ENCODE results near the gene CORO6.

CORO6 gene

DNA sequence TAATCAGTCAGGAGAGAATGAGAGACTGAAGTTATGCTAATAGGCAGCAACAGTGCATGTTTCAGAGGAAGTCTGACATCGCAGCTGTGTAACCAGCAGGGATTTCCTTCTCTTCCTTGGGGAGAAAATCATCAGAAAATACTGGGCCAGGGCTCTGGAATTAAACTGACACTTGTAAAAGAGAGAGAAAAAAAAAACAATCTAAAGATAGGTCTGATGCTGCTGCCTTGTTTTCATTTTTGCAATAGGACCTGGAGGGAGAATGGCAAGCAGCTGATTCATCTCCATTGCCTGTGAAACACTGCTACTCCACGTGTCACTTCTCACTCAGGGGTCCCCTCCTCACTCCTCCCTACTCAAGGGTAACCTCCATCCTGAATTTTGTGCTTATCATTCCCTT, 17.7 kb upstream of the CORO6 start:
- no peak overlapping the region for H3K4me2 ChIP-seq (ENCODE audit: insufficient read depth, low read length, poor library complexity, severe bottlenecking)
- H3K27me3 ChIP-seq (ENCODE audit: control insufficient read depth in 3 of 3, insufficient read depth in 3 of 3, low read depth in 1 of 3, low read length in 3 of 3): no peaks in the 10 kb centered on the region
- H3K9me3 ChIP-seq (replicated peaks in 1 of 2; ENCODE audit: control insufficient read depth in 2 of 2, insufficient read depth in 1 of 2, low read depth in 1 of 2, low read length in 2 of 2): no peaks in the 10 kb centered on the region
- no peak overlapping the region for H3K4ac ChIP-seq (ENCODE audit: low read length)
- H3K14ac ChIP-seq (ENCODE audit: low read length): no peak overlapping the region
- no peak overlapping the region for H3K4me3 ChIP-seq (ENCODE audit: low read length in 2 of 2)
- no peak overlapping the region for H4K8ac ChIP-seq (ENCODE audit: low read depth, low read length)
- H2BK120ac ChIP-seq (ENCODE audit: low read depth, low read length): no peak overlapping the region
- H4K91ac ChIP-seq (ENCODE audit: low read depth, low read length, poor library complexity): no peak overlapping the region
- no peak overlapping the region for H3K23ac ChIP-seq (ENCODE audit: low read depth, low read length, poor library complexity)
- no CpG with 5 or more reads among the region's 2 CpGs for WGBS, 2 donors (ENCODE audit: extremely low coverage in 2 of 2, insufficient read length in 2 of 2, insufficient replicate concordance in 1 of 2)
- no peak for DNase-seq (ENCODE audit: low spot score)
- H2BK12ac ChIP-seq (ENCODE audit: low read length): no peak overlapping the region
- no peak overlapping the region for H2BK15ac ChIP-seq (ENCODE audit: low read length)
- H2AFZ ChIP-seq (ENCODE audit: low read length): no peak overlapping the region
- H3K4me1 ChIP-seq (ENCODE audit: control insufficient read depth in 2 of 2, insufficient read depth in 1 of 2, low read depth in 1 of 2, low read length in 2 of 2): peaks cover 0 to 4% of the 10 kb centered on the region in 2 donors
- no peak overlapping the region for H3K9ac ChIP-seq (ENCODE audit: low read depth, low read length, poor library complexity)
- H3K36me3 ChIP-seq (replicated peaks in 1 of 2; ENCODE audit: control insufficient read depth in 2 of 2, insufficient read depth in 2 of 2, low read length in 2 of 2): peaks cover 3 to 15% of the 10 kb centered on the region in 2 donors
- H2BK5ac ChIP-seq (ENCODE audit: low read length): no peak overlapping the region
- H3K79me1 ChIP-seq (ENCODE audit: low read depth, low read length): no peaks in the 10 kb centered on the region
- H3K18ac ChIP-seq (ENCODE audit: low read length): no peak overlapping the region
- no peak overlapping the region for H3K27ac ChIP-seq (replicated peaks; ENCODE audit: low read length)
- H2AK5ac ChIP-seq (ENCODE audit: low read depth, low read length): no peak overlapping the region

DNA sequence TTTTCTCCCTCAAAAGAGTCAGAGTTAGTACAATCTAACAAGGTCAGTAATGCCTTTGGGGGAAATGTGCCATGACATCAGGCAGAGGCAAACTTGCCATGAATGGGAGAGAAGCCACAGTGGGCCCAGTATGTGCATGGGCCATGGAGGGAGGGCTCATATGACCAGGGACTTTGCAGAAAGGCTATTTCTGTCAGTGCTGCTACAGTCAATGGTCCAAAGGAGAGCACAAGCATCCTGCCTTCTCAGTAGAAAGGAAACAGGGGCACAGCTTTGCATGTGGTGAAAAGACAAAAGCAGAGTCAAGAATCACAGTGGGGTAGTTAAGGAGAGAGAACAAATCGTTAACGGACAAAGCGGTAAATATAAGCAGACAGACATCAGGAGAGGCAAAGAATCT, 11.2 kb upstream of the CORO6 start:
- Histone ChIP-seq H4K91ac (ENCODE audit: low read depth, low read length, poor library complexity) (no peak overlapping the region), H2BK120ac (ENCODE audit: low read depth, low read length) (no peak overlapping the region), H2BK12ac (ENCODE audit: low read length) (no peak overlapping the region), H3K4me2 (ENCODE audit: insufficient read depth, low read length, poor library complexity, severe bottlenecking) (no peak overlapping the region), H2BK15ac (ENCODE audit: low read length) (no peak overlapping the region), H3K4me3 (ENCODE audit: low read length in 2 of 2) (no peak overlapping the region), H3K4me1 (ENCODE audit: control insufficient read depth in 2 of 2, insufficient read depth in 1 of 2, low read depth in 1 of 2, low read length in 2 of 2) (peaks cover 6% of the 10 kb centered on the region in 2 donors), H3K79me1 (ENCODE audit: low read depth, low read length) (no peaks in the 10 kb centered on the region), H4K8ac (ENCODE audit: low read depth, low read length) (no peak overlapping the region), H3K4ac (ENCODE audit: low read length) (no peak overlapping the region), H3K27me3 (ENCODE audit: control insufficient read depth in 3 of 3, insufficient read depth in 3 of 3, low read depth in 1 of 3, low read length in 3 of 3) (no peaks in the 10 kb centered on the region), H3K23ac (ENCODE audit: low read depth, low read length, poor library complexity) (no peak overlapping the region), H3K9me3 (replicated peaks in 1 of 2; ENCODE audit: control insufficient read depth in 2 of 2, insufficient read depth in 1 of 2, low read depth in 1 of 2, low read length in 2 of 2) (no peaks in the 10 kb centered on the region), H2AFZ (ENCODE audit: low read length) (no peak overlapping the region), H3K9ac (ENCODE audit: low read depth, low read length, poor library complexity) (no peak overlapping the region), H3K27ac (replicated peaks; ENCODE audit: low read length) (no peak overlapping the region), H3K18ac (ENCODE audit: low read length) (no peak overlapping the region), H2AK5ac (ENCODE audit: low read depth, low read length) (no peak overlapping the region), H2BK5ac (ENCODE audit: low read length) (no peak overlapping the region), H3K14ac (ENCODE audit: low read length) (no peak overlapping the region), H3K36me3 (replicated peaks in 1 of 2; ENCODE audit: control insufficient read depth in 2 of 2, insufficient read depth in 2 of 2, low read length in 2 of 2) (peaks cover 15 to 35% of the 10 kb centered on the region in 2 donors)
- DNase-seq (ENCODE audit: low spot score): no peak
- no CpG with 5 or more reads among the region's 3 CpGs for WGBS, 2 donors (ENCODE audit: extremely low coverage in 2 of 2, insufficient read length in 2 of 2, insufficient replicate concordance in 1 of 2)

DNA sequence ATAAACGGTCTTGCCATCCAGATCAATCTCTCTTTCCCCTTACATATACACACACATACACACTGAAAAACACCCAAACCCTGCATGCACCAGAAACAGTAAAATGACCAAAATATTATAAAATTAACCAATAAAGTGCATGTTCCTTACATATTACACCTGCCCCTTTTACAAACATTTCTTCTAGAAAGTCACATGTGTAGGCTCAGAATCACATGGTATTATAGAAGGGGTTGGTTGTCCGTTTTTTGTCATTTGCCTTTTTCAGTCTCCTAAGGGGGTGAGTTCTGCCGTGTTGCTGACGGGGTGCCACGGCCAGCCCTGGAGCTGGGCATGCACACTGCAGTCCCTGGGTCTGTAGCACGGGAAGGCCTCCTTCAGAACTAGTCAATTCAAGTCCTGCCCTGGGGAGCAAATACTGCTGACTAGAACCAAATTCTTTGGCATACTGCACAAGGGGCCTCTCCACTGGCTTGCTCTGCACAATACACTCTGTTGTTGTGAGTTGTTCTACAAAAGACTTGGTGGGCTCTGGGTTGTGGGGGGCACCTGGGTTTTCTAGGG, 8.0 kb upstream of the CORO6 start:
- H2BK15ac ChIP-seq (ENCODE audit: low read length): no peak overlapping the region
- no peak overlapping the region for H3K4me2 ChIP-seq (ENCODE audit: insufficient read depth, low read length, poor library complexity, severe bottlenecking)
- H2BK12ac ChIP-seq (ENCODE audit: low read length): no peak overlapping the region
- H3K14ac ChIP-seq (ENCODE audit: low read length): no peak overlapping the region
- H3K4me1 ChIP-seq (ENCODE audit: control insufficient read depth in 2 of 2, insufficient read depth in 1 of 2, low read depth in 1 of 2, low read length in 2 of 2): peaks cover 6% of the 10 kb centered on the region in 2 donors
- H3K23ac ChIP-seq (ENCODE audit: low read depth, low read length, poor library complexity): no peak overlapping the region
- DNase-seq (ENCODE audit: low spot score): no peak
- peaks cover 16 to 23% of the 10 kb centered on the region in 2 donors for H3K36me3 ChIP-seq (replicated peaks in 1 of 2; ENCODE audit: control insufficient read depth in 2 of 2, insufficient read depth in 2 of 2, low read length in 2 of 2)
- no peak overlapping the region for H2AK5ac ChIP-seq (ENCODE audit: low read depth, low read length)
- H2BK120ac ChIP-seq (ENCODE audit: low read depth, low read length): no peak overlapping the region
- no peak overlapping the region for H3K4ac ChIP-seq (ENCODE audit: low read length)
- no peaks in the 10 kb centered on the region for H3K9me3 ChIP-seq (replicated peaks in 1 of 2; ENCODE audit: control insufficient read depth in 2 of 2, insufficient read depth in 1 of 2, low read depth in 1 of 2, low read length in 2 of 2)
- H3K18ac ChIP-seq (ENCODE audit: low read length): no peak overlapping the region
- no peak overlapping the region for H3K4me3 ChIP-seq (ENCODE audit: low read length in 2 of 2)
- H2BK5ac ChIP-seq (ENCODE audit: low read length): no peak overlapping the region
- H3K27ac ChIP-seq (replicated peaks; ENCODE audit: low read length): no peak overlapping the region
- no peak overlapping the region for H4K91ac ChIP-seq (ENCODE audit: low read depth, low read length, poor library complexity)
- no peaks in the 10 kb centered on the region for H3K27me3 ChIP-seq (ENCODE audit: control insufficient read depth in 3 of 3, insufficient read depth in 3 of 3, low read depth in 1 of 3, low read length in 3 of 3)
- no peak overlapping the region for H3K9ac ChIP-seq (ENCODE audit: low read depth, low read length, poor library complexity)
- no CpG with 5 or more reads among the region's 6 CpGs for WGBS, 2 donors (ENCODE audit: extremely low coverage in 2 of 2, insufficient read length in 2 of 2, insufficient replicate concordance in 1 of 2)
- H2AFZ ChIP-seq (ENCODE audit: low read length): no peak overlapping the region
- no peaks in the 10 kb centered on the region for H3K79me1 ChIP-seq (ENCODE audit: low read depth, low read length)
- H4K8ac ChIP-seq (ENCODE audit: low read depth, low read length): no peak overlapping the region

DNA sequence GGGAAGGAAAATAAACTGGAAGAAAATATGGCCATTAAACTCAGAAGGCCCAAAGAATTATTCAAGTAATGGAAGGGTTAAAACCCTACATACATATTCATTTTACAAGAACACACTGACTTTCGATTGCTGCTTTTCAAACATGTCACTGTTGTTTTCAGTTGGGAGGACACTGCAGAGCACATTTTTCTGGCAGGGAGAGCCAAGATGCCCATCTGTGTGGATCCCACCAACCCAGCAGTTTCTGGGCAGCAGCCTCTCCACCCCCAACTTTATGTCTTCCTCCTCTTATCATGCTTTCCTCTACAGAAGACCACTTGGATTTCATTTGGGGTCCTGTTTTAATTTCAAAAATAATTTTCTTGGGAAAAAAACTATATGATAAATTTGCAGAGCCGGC, 7.1 kb upstream of the CORO6 start:
- no peak overlapping the region for H3K9ac ChIP-seq (ENCODE audit: low read depth, low read length, poor library complexity)
- no peak overlapping the region for H2BK15ac ChIP-seq (ENCODE audit: low read length)

More for the DNA sequence above, 7.1 kb upstream of the CORO6 start:
- H3K27me3 ChIP-seq (ENCODE audit: control insufficient read depth in 3 of 3, insufficient read depth in 3 of 3, low read depth in 1 of 3, low read length in 3 of 3): no peaks in the 10 kb centered on the region
- no peak overlapping the region for H3K18ac ChIP-seq (ENCODE audit: low read length)
- no peak overlapping the region for H3K4me3 ChIP-seq (ENCODE audit: low read length in 2 of 2)
- no peak overlapping the region for H4K8ac ChIP-seq (ENCODE audit: low read depth, low read length)
- H3K14ac ChIP-seq (ENCODE audit: low read length): no peak overlapping the region
- H3K4me2 ChIP-seq (ENCODE audit: insufficient read depth, low read length, poor library complexity, severe bottlenecking): no peak overlapping the region
- no peak overlapping the region for H2AFZ ChIP-seq (ENCODE audit: low read length)
- H3K4me1 ChIP-seq (ENCODE audit: control insufficient read depth in 2 of 2, insufficient read depth in 1 of 2, low read depth in 1 of 2, low read length in 2 of 2): peaks cover 6% of the 10 kb centered on the region in 2 donors
- no peak overlapping the region for H3K4ac ChIP-seq (ENCODE audit: low read length)
- no CpG with 5 or more reads among the region's 2 CpGs for WGBS, 2 donors (ENCODE audit: extremely low coverage in 2 of 2, insufficient read length in 2 of 2, insufficient replicate concordance in 1 of 2)
- H3K79me1 ChIP-seq (ENCODE audit: low read depth, low read length): no peaks in the 10 kb centered on the region
- H4K91ac ChIP-seq (ENCODE audit: low read depth, low read length, poor library complexity): no peak overlapping the region
- no peak overlapping the region for H2BK5ac ChIP-seq (ENCODE audit: low read length)
- peaks cover 16 to 18% of the 10 kb centered on the region in 2 donors for H3K36me3 ChIP-seq (replicated peaks in 1 of 2; ENCODE audit: control insufficient read depth in 2 of 2, insufficient read depth in 2 of 2, low read length in 2 of 2)
- no peaks in the 10 kb centered on the region for H3K9me3 ChIP-seq (replicated peaks in 1 of 2; ENCODE audit: control insufficient read depth in 2 of 2, insufficient read depth in 1 of 2, low read depth in 1 of 2, low read length in 2 of 2)
- no peak overlapping the region for H3K23ac ChIP-seq (ENCODE audit: low read depth, low read length, poor library complexity)
- no peak overlapping the region for H2BK12ac ChIP-seq (ENCODE audit: low read length)
- H2BK120ac ChIP-seq (ENCODE audit: low read depth, low read length): no peak overlapping the region
- no peak for DNase-seq (ENCODE audit: low spot score)
- H3K27ac ChIP-seq (replicated peaks; ENCODE audit: low read length): no peak overlapping the region
- H2AK5ac ChIP-seq (ENCODE audit: low read depth, low read length): no peak overlapping the region
